Measurements from ENCODE around the gene LIPH. TPM values are rescaled to one million over a fixed set of nuclear protein-coding genes. Genes with fewer than 3 reads are reported as not detected.

LIPH gene
- total RNA-seq, 1 donor from 2014 or later = not detected

DNA sequence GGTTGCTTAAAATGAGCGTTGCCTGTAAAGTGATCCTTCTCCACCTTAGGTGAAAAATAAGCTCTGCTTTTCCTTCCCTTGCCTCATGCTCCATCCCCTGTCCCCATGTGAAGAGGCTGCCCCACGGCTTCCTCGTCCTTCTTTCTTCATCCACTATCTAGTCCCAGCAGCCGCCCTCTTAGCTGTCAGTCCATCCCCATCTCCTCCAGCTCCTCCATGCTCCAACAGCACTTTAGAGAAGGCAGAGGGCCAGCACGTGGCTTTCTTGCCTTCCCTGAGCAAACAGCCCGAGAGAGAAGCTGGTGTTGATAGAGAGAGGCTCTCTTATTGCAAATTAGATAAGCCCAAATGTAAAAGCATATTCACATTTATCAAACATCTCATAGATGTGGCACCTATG, 44.5 kb downstream of the LIPH start:
- Mint-ChIP-seq H3K36me3 (ENCODE audit: low read depth) (no peaks in the 10 kb centered on the region), H3K4me3 (no peak overlapping the region), H3K27me3 (ENCODE audit: low read depth) (peaks cover 13% of the 10 kb centered on the region), H3K27ac (ENCODE audit: unreplicated experiment) (no peak overlapping the region), H3K9me3 (no peaks in the 10 kb centered on the region), H3K4me1 (no peaks in the 10 kb centered on the region)
- no peak for DNase-seq (ENCODE audit: low read depth, low spot score)
- TF ChIP-seq, protein P1, sequence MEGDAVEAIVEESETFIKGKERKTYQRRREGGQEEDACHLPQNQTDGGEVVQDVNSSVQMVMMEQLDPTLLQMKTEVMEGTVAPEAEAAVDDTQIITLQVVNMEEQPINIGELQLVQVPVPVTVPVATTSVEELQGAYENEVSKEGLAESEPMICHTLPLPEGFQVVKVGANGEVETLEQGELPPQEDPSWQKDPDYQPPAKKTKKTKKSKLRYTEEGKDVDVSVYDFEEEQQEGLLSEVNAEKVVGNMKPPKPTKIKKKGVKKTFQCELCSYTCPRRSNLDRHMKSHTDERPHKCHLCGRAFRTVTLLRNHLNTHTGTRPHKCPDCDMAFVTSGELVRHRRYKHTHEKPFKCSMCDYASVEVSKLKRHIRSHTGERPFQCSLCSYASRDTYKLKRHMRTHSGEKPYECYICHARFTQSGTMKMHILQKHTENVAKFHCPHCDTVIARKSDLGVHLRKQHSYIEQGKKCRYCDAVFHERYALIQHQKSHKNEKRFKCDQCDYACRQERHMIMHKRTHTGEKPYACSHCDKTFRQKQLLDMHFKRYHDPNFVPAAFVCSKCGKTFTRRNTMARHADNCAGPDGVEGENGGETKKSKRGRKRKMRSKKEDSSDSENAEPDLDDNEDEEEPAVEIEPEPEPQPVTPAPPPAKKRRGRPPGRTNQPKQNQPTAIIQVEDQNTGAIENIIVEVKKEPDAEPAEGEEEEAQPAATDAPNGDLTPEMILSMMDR (conservative IDR thresholded peaks at IDR 0.05) = no peak

DNA sequence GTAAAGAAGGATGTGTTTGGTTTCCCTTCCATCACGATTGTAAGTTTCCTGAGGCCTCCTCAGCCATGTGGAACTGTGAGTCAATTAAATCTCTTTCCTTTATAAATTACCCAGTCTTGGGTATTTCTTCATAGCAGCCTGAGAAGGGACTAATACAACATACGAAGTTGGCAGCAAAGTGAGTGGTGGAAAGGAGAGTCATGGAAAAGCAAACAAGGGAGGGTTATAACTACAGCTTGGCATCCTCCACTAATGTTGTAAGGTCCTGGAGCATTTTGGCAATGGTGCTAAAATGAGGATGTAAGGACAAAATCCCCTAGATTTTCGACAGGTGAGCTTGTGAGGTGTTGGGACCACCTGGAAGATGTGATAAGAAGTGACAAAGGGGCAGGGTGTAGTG, 47.8 kb downstream of the LIPH start:
- DNase-seq (ENCODE audit: low read depth, low spot score) = no peak
- peaks cover 1% of the 10 kb centered on the region for H3K9me3 Mint-ChIP-seq
- TF ChIP-seq, protein P1 (conservative IDR thresholded peaks at IDR 0.05) = no peak
- H3K27me3 Mint-ChIP-seq (ENCODE audit: low read depth) = peaks cover 19% of the 10 kb centered on the region
- H3K4me3 Mint-ChIP-seq = no peak overlapping the region
- no peaks in the 10 kb centered on the region for H3K36me3 Mint-ChIP-seq (ENCODE audit: low read depth)
- H3K27ac Mint-ChIP-seq (ENCODE audit: unreplicated experiment) = no peak overlapping the region
- H3K4me1 Mint-ChIP-seq = peaks cover 6% of the 10 kb centered on the region

DNA sequence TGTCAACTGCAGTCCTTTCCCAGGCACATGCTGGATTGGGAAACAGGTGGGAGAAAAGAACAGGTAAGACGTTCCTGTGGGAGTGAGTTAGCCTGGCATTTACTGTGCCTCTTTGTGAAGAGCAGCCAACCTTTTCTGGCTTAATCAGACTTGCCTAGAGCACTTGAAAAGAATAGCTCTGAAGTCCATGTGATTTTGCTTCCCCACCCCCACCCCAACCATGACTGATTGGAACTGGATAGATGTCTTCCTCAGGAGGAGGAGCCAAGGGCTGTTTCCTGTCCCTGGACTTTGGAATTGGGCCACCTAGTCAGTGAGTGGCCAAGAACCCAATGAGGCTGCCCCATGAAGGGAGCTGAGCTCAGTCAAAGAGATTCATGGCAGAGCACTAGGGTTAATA, 48.9 kb downstream of the LIPH start:
- DNase-seq (ENCODE audit: low read depth, low spot score) = no peak
- Mint-ChIP-seq H3K36me3 (ENCODE audit: low read depth) (no peaks in the 10 kb centered on the region), H3K4me1 (peaks cover 10% of the 10 kb centered on the region), H3K4me3 (no peak overlapping the region), H3K27me3 (ENCODE audit: low read depth) (peaks cover 25% of the 10 kb centered on the region), H3K9me3 (peaks cover 3% of the 10 kb centered on the region), H3K27ac (ENCODE audit: unreplicated experiment) (no peak overlapping the region)
- TF ChIP-seq, protein P1 (conservative IDR thresholded peaks at IDR 0.05) = no peak

DNA sequence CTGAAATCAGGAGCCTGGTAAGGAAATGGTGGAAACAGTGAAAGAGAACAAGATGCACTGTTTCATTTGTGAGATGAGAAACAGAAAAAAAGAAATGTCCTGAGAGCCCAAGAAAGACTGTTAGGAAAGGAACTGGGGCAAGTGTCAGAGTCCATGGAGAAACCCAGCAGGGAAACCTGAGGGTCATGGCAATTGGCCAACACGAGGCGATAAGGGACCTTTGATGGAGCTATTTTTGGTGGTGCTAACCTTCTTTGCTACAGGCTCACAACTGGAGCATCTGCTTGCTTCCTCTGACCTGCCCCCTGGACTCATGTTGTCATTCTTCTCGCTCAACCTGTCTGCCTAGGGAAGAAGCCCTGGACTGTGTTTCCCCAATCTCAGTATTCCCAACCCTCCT, 49.4 kb downstream of the LIPH start:
- peak overlapping the region; percentile 27 for H3K4me3 Mint-ChIP-seq
- H3K36me3 Mint-ChIP-seq (ENCODE audit: low read depth) = no peaks in the 10 kb centered on the region
- TF ChIP-seq, protein P1 (conservative IDR thresholded peaks at IDR 0.05) = no peak
- H3K9me3 Mint-ChIP-seq = peaks cover 3% of the 10 kb centered on the region
- H3K27ac Mint-ChIP-seq (ENCODE audit: unreplicated experiment) = no peak overlapping the region
- peaks cover 10% of the 10 kb centered on the region for H3K4me1 Mint-ChIP-seq
- no peak for DNase-seq (ENCODE audit: low read depth, low spot score)
- H3K27me3 Mint-ChIP-seq (ENCODE audit: low read depth) = peaks cover 25% of the 10 kb centered on the region

DNA sequence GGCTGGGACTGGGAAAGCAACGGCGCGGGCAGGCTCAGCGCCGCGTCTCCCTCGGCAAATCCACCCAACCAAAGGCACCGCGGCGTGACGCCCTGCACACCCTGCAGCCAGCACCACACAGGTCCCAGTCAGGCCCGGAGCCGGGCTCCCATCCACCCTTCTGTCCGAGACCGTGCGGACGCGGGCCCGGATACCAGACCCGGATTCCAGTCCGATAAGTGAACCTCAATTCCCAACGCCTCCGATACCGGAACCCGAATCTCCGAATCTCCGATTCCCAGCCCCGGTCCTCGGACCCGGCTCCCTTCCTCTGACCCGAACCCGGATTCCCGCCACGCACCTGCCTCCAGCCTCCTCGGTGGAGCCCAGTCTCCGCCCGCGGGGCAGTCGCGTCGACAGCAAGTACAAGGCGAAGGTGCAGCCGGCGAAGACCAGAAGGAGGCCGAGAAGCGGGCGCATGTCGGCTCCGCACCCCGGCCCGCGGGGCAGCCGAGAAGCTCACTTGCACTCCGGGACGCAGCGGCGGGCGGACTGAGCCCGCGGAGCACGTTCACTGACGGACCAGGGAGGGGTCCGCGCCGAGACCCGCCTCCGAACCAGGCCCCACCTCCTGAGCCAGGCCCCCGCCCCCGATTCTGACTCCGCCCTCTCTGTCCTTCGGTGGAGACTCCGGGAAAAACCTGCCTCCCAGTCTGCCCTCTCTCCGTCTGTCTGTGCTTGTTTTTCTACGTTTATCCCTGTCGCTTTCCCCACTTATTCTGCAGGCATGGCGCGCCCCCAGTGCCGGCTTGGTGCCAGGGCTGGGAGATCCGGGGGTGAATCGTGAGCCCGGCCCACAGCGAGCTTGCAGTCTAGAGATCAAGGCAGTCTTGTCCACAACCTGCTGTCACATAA, 53.6 kb downstream of the LIPH start, which contains the start of gene TMEM41A:
Gene TMEM41A, minus strand, starts transcription at position 533 of the 894 bp plus-strand sequence. Its CDS starts 74 bp downstream, at position 459.
- H3K27me3 Mint-ChIP-seq (ENCODE audit: low read depth) = peaks cover 15% of the 10 kb centered on the region
- H3K27ac Mint-ChIP-seq (ENCODE audit: unreplicated experiment) = peak within 1 kb of the TSS; percentile 98
- peak within 1 kb of the TSS; percentile 97 for H3K4me3 Mint-ChIP-seq
- H3K36me3 Mint-ChIP-seq (ENCODE audit: low read depth) = peaks cover 3% of the 10 kb centered on the region
- peaks cover 3% of the 10 kb centered on the region for H3K9me3 Mint-ChIP-seq
- peak; percentile 95 for DNase-seq (ENCODE audit: low read depth, low spot score)
- TF ChIP-seq, protein P1 (conservative IDR thresholded peaks at IDR 0.05) = no peak
- peaks cover 21% of the 10 kb centered on the region for H3K4me1 Mint-ChIP-seq

Data from neural crest cell (in vitro differentiated cells).